Endothelial cell of umbilical vein (primary cell): ENCODE measurements around the gene CELSR3. TPM values are rescaled to one million over a fixed set of nuclear protein-coding genes. Genes with fewer than 3 reads are reported as not detected.

Experiments
- BruUV-seq: library from RNA; stranded (reverse); fragments of 400-500 nt; replicated peaks from 2 replicates; lab custom pipeline; 2021; lab: Mats Ljungman, UMichigan
- CTCF ChIA-PET: fragments of 300-600, 350-600 bp; sonication (Branson Sonifier 250); formaldehyde crosslinking; loops from one replicate; lab custom pipeline; 2021; ENCODE audit warnings: antibody characterized with exemption, inconsistent platforms; lab: Charles Lee
- POLR2A ChIA-PET: fragments of 300-600, 350-600 bp; sonication (Branson Sonifier 250); formaldehyde crosslinking; loops from one replicate; lab custom pipeline; 2021; ENCODE audit warnings: antibody characterized with exemption, inconsistent platforms; lab: Charles Lee
- DNase-seq: peaks from one replicate; pipeline ENCODE4 v3.0.0-alpha.2; 2011; ENCODE audit warnings: low read depth, low spot score
- FAIRE-seq: peaks from 2 replicates; lab custom pipeline; 2011; peaks lifted over from hg19 to GRCh38; lab: Jason Lieb, UNC
- H2AFZ ChIP-seq: 2 replicates; pipeline ENCODE4 v1.6.0; 2012; ENCODE audit warnings: low read depth, low read length, control low read depth, inconsistent platforms
- H3K27ac ChIP-seq: 2 replicates; pipeline ENCODE4 v1.5.1; 2011; ENCODE audit warnings: low read depth, mild to moderate bottlenecking, control low read depth, low read length, moderate library complexity; ENCODE audit not compliant: insufficient read depth
- H3K27me3 ChIP-seq, 2 experiments: 2 replicates each; pipeline versions ENCODE4 v1.6.0 to v1.6.1; 2011; ENCODE audit warnings: low read length in 2 of 2, mixed read lengths in 1 of 2; ENCODE audit not compliant: control insufficient read depth in 2 of 2, insufficient read depth in 2 of 2
- H3K36me3 ChIP-seq, 2 experiments: 2 replicates in 1 of 2; 3 replicates in 1 of 2; pipeline ENCODE4 v1.5.1; 2011; ENCODE audit warnings: low read length in 2 of 2, mild to moderate bottlenecking in 1 of 2, moderate library complexity in 1 of 2; ENCODE audit not compliant: control insufficient read depth in 2 of 2, insufficient read depth in 2 of 2; ENCODE audit errors: extremely low read depth in 1 of 2
- H3K4me1 ChIP-seq: 3 replicates; pipeline ENCODE4 v1.5.1; 2011; ENCODE audit warnings: mild to moderate bottlenecking, low read length; ENCODE audit not compliant: control insufficient read depth, insufficient read depth; ENCODE audit errors: extremely low read depth
- H3K4me2 ChIP-seq: 2 replicates; pipeline ENCODE4 v1.6.1; 2011; ENCODE audit warnings: low read length, control low read depth, mixed read lengths; ENCODE audit not compliant: insufficient read depth
- H3K4me3 ChIP-seq, 3 experiments: fragments of 200-600 bp in 1 of 3; sonication (generic), shearing (Covaris generic) in 1 of 3; replicated peaks in 1 of 3; 2 replicates each; pipeline ENCODE4 v1.5.1; 2011 to 2016; ENCODE audit warnings: control low read depth in 3 of 3, low read length in 3 of 3, mild to moderate bottlenecking in 2 of 3, inconsistent platforms in 1 of 3, low read depth in 1 of 3, moderate library complexity in 1 of 3; ENCODE audit not compliant: insufficient read depth in 1 of 3
- H3K79me2 ChIP-seq: 2 replicates; pipeline ENCODE4 v1.6.0; 2012; ENCODE audit warnings: low read length, inconsistent platforms; ENCODE audit not compliant: control insufficient read depth, insufficient read depth
- H3K9ac ChIP-seq: replicated peaks from 2 replicates; pipeline ENCODE3; 2011; ENCODE audit warnings: low read length, control low read depth; ENCODE audit not compliant: insufficient read depth; ENCODE audit errors: extremely low read depth
- H3K9me1 ChIP-seq: replicated peaks from 3 replicates; pipeline ENCODE4 v1.6.0; 2011; ENCODE audit warnings: mild to moderate bottlenecking, low read length; ENCODE audit not compliant: control insufficient read depth, insufficient read depth; ENCODE audit errors: extremely low read depth
- H3K9me3 ChIP-seq: replicated peaks from 2 replicates; pipeline ENCODE4 v1.5.1; 2012; ENCODE audit warnings: low read length, inconsistent platforms; ENCODE audit not compliant: control insufficient read depth, insufficient read depth
- H4K20me1 ChIP-seq: replicated peaks from 2 replicates; pipeline ENCODE3; 2011; ENCODE audit warnings: mild to moderate bottlenecking, low read length; ENCODE audit not compliant: control insufficient read depth, insufficient read depth; ENCODE audit errors: extremely low read depth
- EZH2 ChIP-seq: IDR thresholded peaks from 2 replicates; pipeline ENCODE4 v1.6.1; 2012; ENCODE audit warnings: borderline replicate concordance, low read depth, mild to moderate bottlenecking, moderate library complexity, low read length, inconsistent platforms; ENCODE audit not compliant: severe bottlenecking
- FOS ChIP-seq: IDR thresholded peaks from 2 replicates; pipeline ENCODE4 v1.6.1; 2011; ENCODE audit warnings: mild to moderate bottlenecking, low read length, moderate library complexity, borderline replicate concordance; ENCODE audit not compliant: insufficient read depth
- JUN ChIP-seq: IDR thresholded peaks from 2 replicates; pipeline ENCODE4 v1.6.1; 2011; ENCODE audit warnings: borderline replicate concordance, low read depth; ENCODE audit not compliant: insufficient read length, insufficient read depth
- MYC ChIP-seq: IDR thresholded peaks from one replicate; pipeline ENCODE4 v1.6.1; 2011; ENCODE audit warnings: mild to moderate bottlenecking, low read depth, low read length
- POLR2AphosphoS5 ChIP-seq: IDR thresholded peaks from 2 replicates; pipeline ENCODE4 v1.6.1; 2012; ENCODE audit warnings: low read depth, mild to moderate bottlenecking, control low read depth, low read length, moderate library complexity; ENCODE audit not compliant: insufficient read depth
- dilution Hi-C: fragments of 300-500 bp; cut with MboI; formaldehyde crosslinking; loops from one replicate; pipeline ENCODE4 v1.15.0; 2019; ENCODE audit warnings: low sequenced_read_pairs; ENCODE audit not compliant: extremely low pct_ligation_motif_present
- intact Hi-C: fragments of 100-400 bp; cut with micrococcal nuclease; formaldehyde crosslinking; loops from one replicate; pipeline ENCODE4 v1.10.0; 2022
- polyA plus RNA-seq, 4 experiments: library from polyadenylated mRNA; depleted of rRNA in 3 of 4; stranded (reverse) in 3 of 4; unstranded in 1 of 4; fragments of >200 nt; gene quantifications; 2 replicates each; pipeline versions ENCODE4 v1.2.1 to v1.2.3, GENCODE V29; 2011 to 2012; ENCODE audit warnings: missing spikeins in 1 of 4
- total RNA-seq: library from RNA; stranded (reverse); gene quantifications from 2 replicates; pipeline ENCODE4 v1.2.3, GENCODE V29; 2021
- TF ChIP-seq, protein P1 (sequence below), 2 donors: IDR thresholded peaks; 1 replicate in 1 of 2; 2 replicates in 1 of 2; pipeline ENCODE4 v1.5.1; 2011; ENCODE audit warnings: low read length in 2 of 2, mild to moderate bottlenecking in 2 of 2, moderate library complexity in 2 of 2, control low read depth in 1 of 2, inconsistent platforms in 1 of 2, low read depth in 1 of 2; ENCODE audit not compliant: insufficient read depth in 1 of 2; ENCODE audit errors: extremely low read depth in 1 of 2

The CELSR3 gene
- total and polyA plus RNA-seq, 2 donors (not counting 3 experiments of a cell fraction or from before 2014, with no cell fraction given), result 0.25 to 0.71 TPM

DNA sequence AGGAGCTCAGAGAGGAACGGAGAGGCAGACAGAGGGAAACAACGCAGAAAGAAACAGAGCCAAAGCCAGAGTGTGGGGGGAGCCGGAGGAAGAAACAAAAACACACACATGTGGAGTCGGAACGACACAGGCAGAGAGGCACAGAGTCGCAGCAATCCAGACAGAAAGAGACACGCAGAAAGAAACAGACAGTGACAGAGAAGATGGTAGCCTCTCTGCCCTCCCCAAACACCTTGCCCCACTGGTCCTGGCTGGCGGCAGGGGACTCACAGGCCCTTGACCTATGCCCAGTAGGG is 21.3 kb upstream of the CELSR3 start:
- Histone ChIP-seq H3K4me2 (no peak overlapping the region), H3K27me3 (no peaks in the 10 kb centered on the region), H3K9ac (no peak overlapping the region), H3K4me1 (peaks cover 14% of the 10 kb centered on the region), H3K36me3 (peaks cover 7 to 30% of the 10 kb centered on the region in 2 experiments), H3K4me3 (no peak overlapping the region), H2AFZ (no peak overlapping the region), H3K27ac (no peak overlapping the region), H4K20me1 (no peaks in the 10 kb centered on the region), H3K9me1 (no peaks in the 10 kb centered on the region), H3K79me2 (peaks cover 2% of the 10 kb centered on the region), H3K9me3 (no peaks in the 10 kb centered on the region)
- FAIRE-seq (no peak), DNase-seq (no peak)
- intact Hi-C loops (loop anchor here (2.0 kb wide), 2 partner anchors 19 to 75 kb away; partner anchors contain the start of gene UQCRC1), dilution Hi-C loops (no loop called here)
- ChIA-PET CTCF (interaction anchor here (0.9 to 2.0 kb wide), 8 partner anchors 11 to 283 kb away, joined by 3 to 5 read pairs (median 3); partner anchors contain the start of genes CELSR3, IP6K2 and SLC26A6), POLR2A (no interaction called here)
- BruUV-seq, result no TSS peak
- TF ChIP-seq, protein P1, sequence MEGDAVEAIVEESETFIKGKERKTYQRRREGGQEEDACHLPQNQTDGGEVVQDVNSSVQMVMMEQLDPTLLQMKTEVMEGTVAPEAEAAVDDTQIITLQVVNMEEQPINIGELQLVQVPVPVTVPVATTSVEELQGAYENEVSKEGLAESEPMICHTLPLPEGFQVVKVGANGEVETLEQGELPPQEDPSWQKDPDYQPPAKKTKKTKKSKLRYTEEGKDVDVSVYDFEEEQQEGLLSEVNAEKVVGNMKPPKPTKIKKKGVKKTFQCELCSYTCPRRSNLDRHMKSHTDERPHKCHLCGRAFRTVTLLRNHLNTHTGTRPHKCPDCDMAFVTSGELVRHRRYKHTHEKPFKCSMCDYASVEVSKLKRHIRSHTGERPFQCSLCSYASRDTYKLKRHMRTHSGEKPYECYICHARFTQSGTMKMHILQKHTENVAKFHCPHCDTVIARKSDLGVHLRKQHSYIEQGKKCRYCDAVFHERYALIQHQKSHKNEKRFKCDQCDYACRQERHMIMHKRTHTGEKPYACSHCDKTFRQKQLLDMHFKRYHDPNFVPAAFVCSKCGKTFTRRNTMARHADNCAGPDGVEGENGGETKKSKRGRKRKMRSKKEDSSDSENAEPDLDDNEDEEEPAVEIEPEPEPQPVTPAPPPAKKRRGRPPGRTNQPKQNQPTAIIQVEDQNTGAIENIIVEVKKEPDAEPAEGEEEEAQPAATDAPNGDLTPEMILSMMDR (IDR thresholded peaks at IDR 0.05; ENCODE audit: extremely low read depth in 1 of 2, insufficient read depth in 1 of 2, low read depth in 1 of 2, low read length in 2 of 2), result no peak
- no peak for TF ChIP-seq EZH2
- no peak for TF ChIP-seq FOS
- TF ChIP-seq MYC, result no peak
- TF ChIP-seq JUN, result no peak
- TF ChIP-seq POLR2AphosphoS5, result no peak
